Gastrocnemius medialis (tissue), 4 donors: ENCODE results near the gene DNAJC15. TPM values are rescaled to one million over a fixed set of nuclear protein-coding genes. Genes with fewer than 3 reads are reported as not detected.
"Not testable (repeated sequence)": the region's sequence is repeated elsewhere in the genome, so short reads cannot be mapped to it uniquely, and the experiment has no call there.

ENCODE experiments used
- ATAC-seq, 2 donors: fragments of 150-250 bp; one replicate each; pipeline ENCODE4 v1.9.1; 2016
- DNase-seq, 2 donors: peaks; one replicate each; pipeline ENCODE4 v3.0.0-alpha.2; 2019
- H3K27ac ChIP-seq, 4 donors: fragments of 200-600 bp; sonication (generic); 1 replicate in 1 of 4; 2 replicates in 3 of 4; pipeline ENCODE4 v1.5.1; 2016 to 2018; ENCODE audit warnings: mild to moderate bottlenecking in 2 of 4, moderate library complexity in 1 of 4
- H3K27me3 ChIP-seq, 3 donors: fragments of 200-600 bp; sonication (generic) in 2 of 3; 1 replicate in 1 of 3; 2 replicates in 2 of 3; pipeline versions ENCODE4 v1.5.1 to v1.6.0; 2016 to 2019; ENCODE audit warnings: mild to moderate bottlenecking in 1 of 3, moderate library complexity in 1 of 3
- H3K36me3 ChIP-seq, 2 donors: fragments of 200-600 bp; sonication (generic) in 1 of 2; one replicate each; pipeline ENCODE4 v1.5.1; 2017 to 2018
- H3K4me1 ChIP-seq, 2 donors: fragments of 200-600 bp; sonication (generic) in 1 of 2; one replicate each; pipeline ENCODE4 v1.5.1; 2016 to 2017; ENCODE audit warnings: mild to moderate bottlenecking in 2 of 2
- H3K4me3 ChIP-seq, 4 donors: fragments of 200-600 bp; sonication (generic) in 3 of 4; 1 replicate in 1 of 4; 2 replicates in 3 of 4; pipeline ENCODE4 v1.5.1; 2016 to 2019; ENCODE audit warnings: mild to moderate bottlenecking in 2 of 4
- H3K9me3 ChIP-seq, 3 donors: fragments of 200-600 bp; sonication (generic) in 2 of 3; 1 replicate in 1 of 3; 2 replicates in 2 of 3; pipeline ENCODE4 v1.5.1; 2016 to 2019
- POLR2A ChIP-seq, 2 donors: fragments of 450-650 bp; IDR thresholded peaks; one replicate each; pipeline ENCODE4 v1.6.1; 2017; ENCODE audit warnings: antibody characterized with exemption in 2 of 2, mild to moderate bottlenecking in 2 of 2, moderate library complexity in 2 of 2
- in situ Hi-C, 4 donors: fragments of 200-750 bp; cut with MboI; loops; one replicate each; pipeline versions ENCODE4 v1.15.0 to v1.8.0; 2017; ENCODE audit warnings: low sequenced_read_pairs in 4 of 4
- intact Hi-C: fragments of 100-400 bp; cut with DNase I; formaldehyde crosslinking; loops from one replicate; pipeline ENCODE4 v1.15.1; 2023; ENCODE audit warnings: low total_unique reads
- total RNA-seq, 4 donors: library from RNA; depleted of rRNA; stranded (reverse); fragments of >200 nt; gene quantifications; one replicate each; pipeline versions ENCODE4 v1.1.0 to v1.2.3, GENCODE V29; 2016
- TF ChIP-seq, protein P1 (sequence below), 5 experiments: fragments of 450-650 bp in 3 of 5; fragments of 200-600 bp in 2 of 5; sonication (generic) in 2 of 5; IDR thresholded peaks in 4 of 5; conservative IDR thresholded peaks in 1 of 5; 1 replicate in 4 of 5; 2 replicates in 1 of 5; pipeline ENCODE4 v1.5.1; 2016 to 2019; ENCODE audit warnings: antibody characterized with exemption in 5 of 5, mild to moderate bottlenecking in 3 of 5, moderate library complexity in 3 of 5

DNAJC15 gene
- total RNA-seq, 4 donors from 2014 or later, result 6.2 to 19.5 (median 12.3) TPM

DNA sequence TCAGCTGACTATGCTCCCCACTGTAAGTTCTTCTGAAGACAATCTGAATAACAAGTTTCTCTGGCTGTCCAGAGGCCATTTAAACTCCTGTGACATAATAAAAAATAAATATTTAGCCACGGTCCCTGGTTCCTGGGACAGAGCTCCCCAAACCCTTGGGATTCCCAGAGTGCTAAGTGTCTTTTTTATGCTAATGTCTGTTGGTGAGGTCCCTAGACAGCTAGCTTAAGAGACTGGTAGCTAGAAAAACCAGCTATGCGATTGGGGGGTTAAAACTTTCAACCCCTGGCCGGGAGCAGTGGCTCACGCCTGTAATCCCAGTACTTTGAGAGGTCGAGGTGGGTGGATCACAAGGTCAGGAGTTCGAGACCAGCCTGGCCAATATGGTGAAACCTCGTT is 37.2 kb upstream of the DNAJC15 start:
- Histone ChIP-seq H3K9me3 (no peaks in the 10 kb centered on the region), H3K27me3 (no peaks in the 10 kb centered on the region), H3K4me1 (peaks cover 8 to 22% of the 10 kb centered on the region in 2 donors), H3K4me3 (no peak overlapping the region), H3K36me3 (no peaks in the 10 kb centered on the region), H3K27ac (no peak overlapping the region)
- no peak for ATAC-seq
- in situ Hi-C loops, result no loop called here
- intact Hi-C loops, result no loop called here
- no peak for DNase-seq
- no peak for TF ChIP-seq POLR2A (IDR thresholded peaks at IDR 0.05)
- TF ChIP-seq, protein P1, sequence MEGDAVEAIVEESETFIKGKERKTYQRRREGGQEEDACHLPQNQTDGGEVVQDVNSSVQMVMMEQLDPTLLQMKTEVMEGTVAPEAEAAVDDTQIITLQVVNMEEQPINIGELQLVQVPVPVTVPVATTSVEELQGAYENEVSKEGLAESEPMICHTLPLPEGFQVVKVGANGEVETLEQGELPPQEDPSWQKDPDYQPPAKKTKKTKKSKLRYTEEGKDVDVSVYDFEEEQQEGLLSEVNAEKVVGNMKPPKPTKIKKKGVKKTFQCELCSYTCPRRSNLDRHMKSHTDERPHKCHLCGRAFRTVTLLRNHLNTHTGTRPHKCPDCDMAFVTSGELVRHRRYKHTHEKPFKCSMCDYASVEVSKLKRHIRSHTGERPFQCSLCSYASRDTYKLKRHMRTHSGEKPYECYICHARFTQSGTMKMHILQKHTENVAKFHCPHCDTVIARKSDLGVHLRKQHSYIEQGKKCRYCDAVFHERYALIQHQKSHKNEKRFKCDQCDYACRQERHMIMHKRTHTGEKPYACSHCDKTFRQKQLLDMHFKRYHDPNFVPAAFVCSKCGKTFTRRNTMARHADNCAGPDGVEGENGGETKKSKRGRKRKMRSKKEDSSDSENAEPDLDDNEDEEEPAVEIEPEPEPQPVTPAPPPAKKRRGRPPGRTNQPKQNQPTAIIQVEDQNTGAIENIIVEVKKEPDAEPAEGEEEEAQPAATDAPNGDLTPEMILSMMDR (IDR thresholded peaks at IDR 0.05 in 4 of 5, conservative IDR thresholded peaks at IDR 0.05 in 1 of 5), result no peak

DNA sequence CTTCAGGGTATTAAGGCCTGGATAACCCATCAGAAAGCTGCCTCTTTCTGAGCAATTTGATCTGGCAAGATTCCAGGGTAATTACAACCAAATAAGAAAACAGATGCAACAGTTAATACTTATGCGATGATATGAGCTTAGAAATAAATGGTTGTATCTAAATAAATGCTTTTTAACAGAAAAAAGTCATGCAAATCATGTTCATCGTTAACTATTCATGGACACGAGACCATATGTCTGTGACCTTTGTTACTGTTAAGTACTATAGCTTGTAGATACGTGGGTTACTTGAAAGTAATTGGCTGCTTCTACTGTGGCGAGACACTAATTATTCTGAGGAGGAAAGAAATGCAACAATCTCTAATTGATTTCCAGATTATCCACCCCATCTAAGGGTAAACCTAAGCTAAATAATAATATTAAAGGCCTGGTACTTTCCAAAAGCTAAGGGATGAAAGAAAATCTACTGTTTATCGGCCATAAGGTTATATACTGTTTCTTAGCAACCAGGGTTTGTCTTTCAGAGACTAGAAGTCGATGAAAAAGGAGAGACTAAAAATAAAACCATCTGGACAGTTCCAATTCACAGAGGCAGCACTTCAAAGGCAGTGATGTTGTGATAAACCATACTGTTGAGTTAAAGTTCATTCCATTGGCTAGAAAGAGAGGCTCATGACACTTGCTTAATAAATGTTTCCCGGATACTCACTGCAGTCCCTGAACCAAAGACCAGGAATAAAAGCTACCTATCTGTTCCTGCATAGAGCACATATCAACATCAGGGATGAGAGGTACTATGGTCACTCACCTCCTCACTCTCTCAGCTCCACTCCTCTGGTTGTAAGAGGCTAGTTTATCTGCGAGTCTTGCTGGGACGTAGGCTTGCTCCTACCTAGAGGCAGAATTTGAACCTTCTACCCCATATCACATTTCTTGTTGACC is 32.8 kb upstream of the DNAJC15 start:
- DNase-seq, result no peak
- peaks cover 5 to 20% of the 10 kb centered on the region in 2 donors for H3K4me1 ChIP-seq
- peak overlapping the region in 3 of 4 donors; percentile 18 to 74 (median 40) for H3K27ac ChIP-seq
- no peak for ATAC-seq
- no peaks in the 10 kb centered on the region for H3K27me3 ChIP-seq
- no peaks in the 10 kb centered on the region for H3K36me3 ChIP-seq
- peak overlapping the region; percentile 69 to 87 (median 76) for H3K4me3 ChIP-seq
- intact Hi-C loops, result no loop called here
- in situ Hi-C loops, result no loop called here
- TF ChIP-seq, protein P1 (IDR thresholded peaks at IDR 0.05 in 4 of 5, conservative IDR thresholded peaks at IDR 0.05 in 1 of 5), result no peak
- TF ChIP-seq POLR2A (IDR thresholded peaks at IDR 0.05), result no peak
- no peaks in the 10 kb centered on the region for H3K9me3 ChIP-seq

DNA sequence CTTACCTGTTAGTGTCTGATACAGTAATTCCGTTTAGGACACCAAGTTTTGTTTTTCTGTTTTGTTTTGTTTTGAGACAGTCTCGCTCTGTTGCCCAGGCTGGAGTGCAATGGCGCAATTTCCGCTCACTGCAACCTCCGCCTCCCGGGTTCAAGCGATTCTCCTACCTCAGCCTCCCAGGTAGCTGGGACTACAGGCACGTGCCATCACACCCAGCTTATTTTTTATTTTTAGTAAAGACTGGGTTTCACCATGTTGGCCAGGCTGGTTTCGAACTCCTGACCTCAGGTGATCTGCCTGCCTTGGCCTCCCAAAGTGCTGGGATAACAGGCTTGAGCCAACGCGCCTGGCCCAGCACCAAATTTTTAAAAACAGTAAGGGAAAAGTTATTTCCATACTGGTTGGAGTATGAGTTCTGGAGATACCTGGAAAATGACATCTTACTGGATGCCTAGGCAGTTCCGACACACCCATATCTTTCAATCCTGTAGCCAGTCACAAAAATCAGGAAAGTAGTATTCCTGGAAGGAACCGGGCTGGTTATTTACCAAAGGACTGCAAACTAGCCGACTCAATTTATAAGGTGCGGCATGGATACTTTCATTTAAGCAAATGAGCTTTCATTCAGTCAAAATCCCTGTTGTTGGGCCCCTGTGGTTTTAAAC is 32.0 kb upstream of the DNAJC15 start:
- peak in 1 of 2 donors; percentile 21 for ATAC-seq
- H3K27ac ChIP-seq, result peak overlapping the region; percentile 46 to 76 (median 71)
- DNase-seq, intact Hi-C loops, H3K36me3 ChIP-seq, in situ Hi-C loops, H3K27me3 ChIP-seq, H3K9me3 ChIP-seq: not testable (repeated sequence)
- H3K4me1 ChIP-seq, result peaks cover 0 to 15% of the 10 kb centered on the region in 2 donors
- H3K4me3 ChIP-seq, result peak overlapping the region; percentile 69 to 87 (median 76)

- H3K27ac ChIP-seq, result peak within 1 kb of the TSS; percentile 46 to 76 (median 71)
- DNase-seq (peak; percentile 24 to 35), ATAC-seq (peak; percentile 80 to 88)
- H3K4me1 ChIP-seq, result peaks cover 0 to 15% of the 10 kb centered on the region in 2 donors
- no peaks in the 10 kb centered on the region for H3K36me3 ChIP-seq
- peak within 1 kb of the TSS; percentile 69 to 87 (median 76) for H3K4me3 ChIP-seq
- TF ChIP-seq, protein P1 (IDR thresholded peaks at IDR 0.05 in 4 of 5, conservative IDR thresholded peaks at IDR 0.05 in 1 of 5), result no peak
- no peak for TF ChIP-seq POLR2A (IDR thresholded peaks at IDR 0.05)
- in situ Hi-C loops, result no loop called here
- no peaks in the 10 kb centered on the region for H3K27me3 ChIP-seq
- intact Hi-C loops, result no loop called here
- H3K9me3 ChIP-seq, result no peaks in the 10 kb centered on the region
Observed at GRCh38 chr13:42991898-42992763, 31.3 kb upstream of the DNAJC15 start, which contains the start of gene EPSTI1. Gene EPSTI1, minus strand, starts transcription at chr13:42992241. Its CDS starts 76 bp downstream, at chr13:42992165.
